HuH-7.5 (cell line): ENCODE results near the gene ZGPAT.
"Not testable (repeated sequence)": the region's sequence is repeated elsewhere in the genome, so short reads cannot be mapped to it uniquely, and the experiment has no call there.

ENCODE experiments used
- DNase-seq: peaks from one replicate; pipeline ENCODE4 v3.0.0; 2011; ENCODE audit warnings: low spot score

Gene ZGPAT

GRCh38 chr20:63703976-63704748 lies 3.7 kb upstream of the ZGPAT start:
- no peak for DNase-seq

GRCh38 chr20:63704749-63705117 lies 3.1 kb upstream of the ZGPAT start:
- DNase-seq: no peak

- DNase-seq: no peak
Observed at GRCh38 chr20:63705232-63706026, 2.4 kb upstream of the ZGPAT start.

GRCh38 chr20:63706027-63706695 lies 1.7 kb upstream of the ZGPAT start:
- DNase-seq: no peak

- peak; percentile 77 for DNase-seq
Observed at GRCh38 chr20:63706852-63707557, 834 bp upstream of the ZGPAT start.

GRCh38 chr20:63708301-63709148 lies 686 bp downstream of the ZGPAT start:
- no peak for DNase-seq

GRCh38 chr20:63709149-63709527 lies 1.3 kb downstream of the ZGPAT start:
- DNase-seq: no peak

- no peak for DNase-seq
Observed at GRCh38 chr20:63711085-63711645, 3.3 kb downstream of the ZGPAT start.

- DNase-seq: no peak
Observed at GRCh38 chr20:63712191-63712590, 4.4 kb downstream of the ZGPAT start.

- DNase-seq: no peak
Observed at GRCh38 chr20:63714858-63715257, 7.0 kb downstream of the ZGPAT start.

GRCh38 chr20:63718996-63719395 lies 11.2 kb downstream of the ZGPAT start:
- DNase-seq: no peak

- not testable (repeated sequence) for DNase-seq
Observed at GRCh38 chr20:63722967-63723622, 15.3 kb downstream of the ZGPAT start.

GRCh38 chr20:63730189-63730733 lies 22.4 kb downstream of the ZGPAT start:
- DNase-seq: not testable (repeated sequence)

- no peak for DNase-seq
Observed at GRCh38 chr20:63731410-63731809, 23.6 kb downstream of the ZGPAT start.

GRCh38 chr20:63732118-63733095 lies 24.6 kb downstream of the ZGPAT start:
- DNase-seq: no peak

GRCh38 chr20:63733117-63733516 lies 25.3 kb downstream of the ZGPAT start:
- no peak for DNase-seq

GRCh38 chr20:63733579-63734081 lies 25.8 kb downstream of the ZGPAT start:
- no peak for DNase-seq

GRCh38 chr20:63734111-63734945 lies 26.5 kb downstream of the ZGPAT start:
- no peak for DNase-seq
